GM19438 (cell line): ENCODE measurements around the gene FOXP1.

Experiments used
- ATAC-seq: cut with Tn5 transposase; IDR thresholded peaks from one replicate; pipeline ENCODE4 v1.9.1; 2021; ENCODE audit warnings: low read depth; ENCODE audit not compliant: unreplicated experiment

The FOXP1 gene

DNA sequence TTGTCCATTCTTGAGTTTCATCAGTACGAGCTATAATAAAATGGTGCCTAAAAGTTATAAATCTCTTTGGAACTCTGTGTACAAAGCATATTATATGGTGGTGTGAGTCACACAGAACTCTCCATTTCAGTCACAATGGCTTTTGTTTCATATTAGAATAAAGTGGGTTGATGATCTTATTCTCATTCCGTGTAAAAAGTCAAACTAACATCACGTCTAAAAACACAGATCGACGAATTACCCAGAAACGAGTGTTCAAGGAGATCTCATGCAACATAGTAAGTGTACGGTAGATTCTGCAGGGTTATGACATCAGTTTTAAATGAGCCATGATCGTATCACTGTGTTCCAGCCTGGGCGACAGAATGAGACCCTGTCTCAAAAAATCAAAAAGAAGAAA, 122.4 kb downstream of the FOXP1 start:
- ATAC-seq: no peak

DNA sequence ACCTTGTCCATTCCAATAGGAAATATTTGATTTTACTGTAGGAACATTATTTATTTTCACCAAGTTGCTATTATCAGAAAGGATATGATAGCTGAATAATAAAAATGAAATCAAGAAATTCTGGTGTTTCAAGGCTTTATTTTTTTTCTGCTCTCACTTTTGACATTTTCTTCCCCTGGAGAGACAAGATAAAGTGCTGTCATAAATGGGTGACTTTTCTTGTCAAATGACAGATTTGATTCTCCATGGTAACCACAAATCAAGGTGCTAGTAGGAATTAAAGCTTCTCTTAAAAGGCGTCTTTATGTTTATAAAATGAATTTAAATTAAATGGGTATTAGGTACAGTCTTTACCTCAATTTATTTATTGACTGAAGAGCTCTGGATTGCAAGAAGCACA, 124.6 kb downstream of the FOXP1 start:
- ATAC-seq: no peak

DNA sequence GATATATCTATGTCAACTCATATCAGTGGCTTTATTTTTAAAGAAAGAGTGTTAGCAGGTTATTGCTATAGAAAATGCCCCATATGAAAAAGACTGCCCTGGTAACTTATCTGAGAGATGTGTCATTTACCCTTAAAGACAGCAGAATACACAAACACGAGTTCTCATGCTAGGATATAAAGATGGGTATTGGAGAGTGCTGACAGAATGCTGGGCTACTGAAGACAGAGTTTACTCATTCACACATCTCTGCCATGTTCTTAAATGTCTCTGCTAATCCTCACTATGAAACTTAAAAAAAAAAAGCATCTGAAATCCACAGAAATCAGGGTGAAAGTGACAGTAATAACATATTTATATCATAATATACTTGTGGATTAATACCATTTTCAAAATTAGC, 126.7 kb downstream of the FOXP1 start:
- no peak for ATAC-seq

DNA sequence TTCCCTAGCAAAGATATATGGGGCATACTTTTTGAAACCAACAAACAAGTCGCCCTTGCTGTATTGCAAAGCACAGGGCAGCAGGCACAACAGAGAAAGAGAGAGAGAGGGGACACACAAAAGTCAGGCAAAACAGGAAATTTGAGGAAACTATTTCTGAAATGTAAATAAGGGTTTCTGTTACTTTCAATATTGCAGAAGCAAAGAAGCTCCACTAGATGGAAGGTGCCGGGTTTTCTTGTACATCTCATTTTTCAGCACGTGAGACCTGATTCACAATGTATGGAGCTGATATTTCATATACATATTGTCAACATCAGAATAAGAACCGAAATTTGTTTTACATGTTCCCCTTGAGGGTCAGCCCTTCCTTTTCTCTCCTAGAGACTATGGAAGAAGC, 127.4 kb downstream of the FOXP1 start:
- ATAC-seq: no peak

DNA sequence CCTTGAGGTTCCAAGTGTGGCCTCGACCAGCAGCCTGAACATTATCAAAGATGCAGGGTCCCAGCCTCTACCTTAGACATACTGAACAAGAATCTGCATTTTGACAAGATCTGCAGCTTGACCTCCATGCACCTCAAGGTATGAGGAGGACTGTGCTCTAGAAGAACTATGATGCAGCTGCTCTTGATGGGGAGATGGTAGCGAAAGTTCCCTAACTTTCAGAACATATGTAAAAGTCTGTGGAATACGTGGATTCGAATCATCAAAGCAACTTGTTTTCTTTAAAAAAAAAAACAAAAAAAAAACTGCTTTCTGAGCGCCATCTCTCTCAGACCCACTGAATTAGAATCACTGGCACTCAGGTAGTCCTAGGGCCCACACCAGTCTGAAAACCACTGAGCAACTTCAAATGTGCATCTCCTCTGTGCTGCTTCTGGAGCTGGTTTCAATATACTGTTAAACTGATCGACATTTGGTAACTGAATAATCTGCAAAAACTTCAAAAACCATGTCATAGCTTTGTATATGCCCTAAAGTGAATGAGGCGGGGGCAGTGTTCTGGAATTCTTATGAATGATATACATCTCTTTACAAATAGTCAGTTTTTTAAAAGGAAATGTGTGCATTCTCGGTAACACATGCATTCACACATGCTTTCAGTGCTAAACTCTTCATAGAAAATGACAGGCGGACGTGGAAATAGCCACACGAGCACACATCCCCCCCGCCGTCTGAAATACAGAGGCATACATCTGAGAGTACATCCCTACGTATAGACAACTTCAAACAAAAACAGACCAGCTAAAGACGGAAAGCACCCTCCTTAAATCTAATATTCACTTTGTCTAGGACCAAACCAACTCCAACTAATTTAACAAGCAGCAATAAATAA, 128.8 kb downstream of the FOXP1 start:
- no peak for ATAC-seq

DNA sequence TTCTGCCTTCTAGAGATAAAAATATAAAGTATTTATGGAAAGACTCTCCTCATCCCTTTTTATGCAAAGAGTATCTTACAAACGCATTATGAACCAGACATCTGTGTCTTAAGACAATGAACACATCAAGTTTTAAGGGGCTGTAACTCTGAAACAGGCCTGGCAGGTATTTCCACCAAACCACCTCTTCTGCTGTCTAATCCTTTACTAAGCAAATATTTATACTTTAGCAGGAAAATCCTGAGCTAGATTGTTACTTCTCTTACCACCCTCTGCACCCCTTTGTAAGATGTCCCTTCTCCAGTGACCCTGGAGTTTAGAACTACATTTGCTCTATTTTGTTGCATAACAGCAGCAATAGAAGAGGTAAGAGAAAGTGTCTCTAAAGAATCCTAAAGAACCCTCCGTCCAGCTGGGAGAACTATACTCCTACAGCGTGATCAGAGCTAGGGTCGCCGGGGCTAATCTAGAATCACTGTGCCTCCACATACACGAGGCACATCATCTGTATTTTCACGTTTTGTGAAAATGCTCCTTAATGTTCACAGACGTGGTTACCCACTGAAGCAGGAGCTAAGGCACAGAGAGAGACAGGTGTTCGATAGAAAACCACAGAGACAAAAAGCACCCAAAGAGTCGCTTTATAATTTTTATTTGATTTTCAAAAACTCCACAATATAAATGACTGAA, 129.6 kb downstream of the FOXP1 start:
- ATAC-seq: no peak

DNA sequence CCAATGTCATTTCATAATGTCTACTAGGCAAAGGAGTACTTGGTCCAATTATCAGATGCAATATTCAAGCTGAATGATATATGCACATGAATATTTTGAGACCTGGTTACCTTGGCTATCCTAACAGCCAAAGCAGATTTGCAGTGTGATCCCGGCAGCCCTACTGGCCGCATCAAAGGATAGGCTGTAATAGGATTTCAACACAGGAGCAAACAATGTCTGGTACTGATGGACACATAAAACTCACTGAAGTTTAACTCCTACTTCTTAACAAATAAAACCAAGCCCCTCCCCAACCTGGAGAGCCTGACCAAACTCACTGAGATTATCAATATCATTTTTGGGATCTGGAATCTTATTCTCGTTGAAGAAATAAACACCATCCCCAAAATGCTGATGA, 130.2 kb downstream of the FOXP1 start:
- ATAC-seq: no peak

DNA sequence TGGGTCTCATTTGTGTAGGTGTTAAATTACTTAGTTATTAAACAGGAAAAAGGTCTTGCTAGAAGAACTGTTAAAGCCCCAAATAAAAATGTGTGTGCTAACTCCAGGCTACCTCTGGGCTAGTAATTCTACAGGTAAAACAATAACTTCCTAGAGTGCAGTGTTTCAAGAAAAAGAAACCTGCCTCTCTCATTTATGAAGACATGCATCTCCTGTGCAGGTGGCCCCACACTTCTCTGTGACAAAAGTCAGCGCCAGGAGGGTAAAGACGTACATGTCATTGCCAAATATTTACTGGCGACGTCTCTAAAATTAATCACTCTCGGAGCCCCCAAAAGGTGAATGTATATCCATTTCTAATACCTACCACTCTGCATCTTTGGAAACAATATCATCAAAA, 131.7 kb downstream of the FOXP1 start:
- no peak for ATAC-seq

DNA sequence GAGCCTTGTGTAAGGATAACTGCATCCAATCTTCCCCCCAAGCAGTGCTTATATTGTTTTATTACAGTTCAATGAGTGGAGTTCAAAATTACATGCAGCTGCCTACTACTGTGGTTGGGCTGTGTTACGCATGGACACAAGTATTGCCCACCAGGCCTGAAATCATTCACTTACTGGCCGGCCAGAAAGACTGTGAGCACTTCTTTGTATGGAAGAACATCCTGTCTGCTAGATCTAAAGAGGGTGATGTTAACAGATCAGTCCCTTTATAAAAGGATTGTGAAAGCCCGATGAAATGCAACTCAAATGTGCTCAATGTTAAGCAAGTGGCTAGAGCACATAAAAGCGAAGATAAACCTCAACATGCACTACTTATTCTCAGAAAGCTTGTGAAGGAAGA, 132.5 kb downstream of the FOXP1 start:
- no peak for ATAC-seq

DNA sequence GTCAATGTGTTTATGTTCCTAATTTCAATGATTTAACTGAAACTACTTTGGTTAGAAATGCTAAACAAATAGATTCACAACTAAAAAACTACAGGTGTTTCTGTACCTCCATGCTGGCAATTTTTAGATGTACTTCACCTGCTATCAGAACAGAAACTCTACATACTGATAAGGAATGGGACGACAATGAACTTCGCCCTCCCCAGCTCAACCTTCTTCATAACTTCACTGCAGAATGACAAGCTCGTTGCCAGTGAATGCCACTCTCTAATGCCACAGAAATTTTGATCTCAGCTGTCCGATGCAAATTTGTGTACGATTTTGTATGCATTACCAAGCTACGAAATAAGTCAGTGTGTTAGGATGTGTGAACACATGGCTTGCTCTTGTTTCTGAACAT, 133.4 kb downstream of the FOXP1 start:
- ATAC-seq: no peak

DNA sequence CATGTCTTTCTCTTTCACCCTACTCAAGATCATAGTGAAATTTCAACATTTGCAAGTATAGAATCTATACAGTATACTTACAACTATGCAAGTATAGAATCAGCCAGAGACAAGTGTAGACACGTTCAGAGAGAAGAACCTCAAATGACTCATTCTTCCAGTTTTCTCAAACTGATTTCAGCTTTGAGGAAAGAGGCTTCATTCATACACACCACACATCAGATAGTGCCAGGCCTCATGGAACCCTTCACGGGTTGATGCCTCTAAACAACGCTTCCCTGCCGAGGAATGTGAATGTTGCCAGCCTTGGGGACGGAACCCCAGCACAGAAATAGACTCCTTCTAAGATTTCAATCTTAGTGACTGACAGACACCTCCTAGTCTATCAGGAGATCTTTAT, 135.7 kb downstream of the FOXP1 start:
- ATAC-seq: no peak

DNA sequence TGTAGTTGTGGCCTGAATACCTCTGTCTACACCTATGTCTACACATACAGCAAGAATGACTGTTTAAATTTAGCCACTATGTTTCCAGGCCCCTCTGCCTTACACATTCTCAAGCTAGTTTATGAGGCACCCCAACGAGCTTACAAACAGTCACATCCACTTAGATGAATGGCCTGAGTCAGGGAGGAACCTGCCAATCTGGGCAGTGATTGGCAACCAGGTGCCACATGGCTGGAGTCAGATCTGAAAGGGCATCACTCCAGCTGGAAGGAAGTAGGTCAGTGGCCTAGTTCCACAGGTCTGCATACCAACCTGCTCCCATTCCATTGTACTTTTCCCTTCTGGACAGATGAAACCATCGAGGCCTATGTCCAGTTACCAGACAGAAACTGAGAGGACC, 136.3 kb downstream of the FOXP1 start:
- ATAC-seq: no peak

DNA sequence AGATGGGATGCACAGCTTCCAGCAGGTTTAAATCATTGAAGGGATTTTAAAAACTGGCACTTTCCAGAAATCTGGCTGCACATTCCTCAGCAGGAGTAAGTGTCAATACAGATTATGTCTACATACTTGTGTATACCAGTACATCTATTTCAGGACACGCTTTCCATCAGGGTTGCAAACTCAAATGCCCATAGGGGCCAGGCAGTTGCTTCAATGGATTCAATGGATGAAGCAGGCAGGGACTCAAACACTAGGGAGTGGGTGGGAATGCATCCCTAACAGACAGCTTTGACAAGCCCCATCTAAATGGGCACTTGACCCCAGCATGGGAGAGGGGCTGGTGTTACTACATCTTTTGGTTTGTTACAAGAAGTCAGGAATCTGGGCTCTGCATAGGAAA, 136.8 kb downstream of the FOXP1 start:
- ATAC-seq: no peak

DNA sequence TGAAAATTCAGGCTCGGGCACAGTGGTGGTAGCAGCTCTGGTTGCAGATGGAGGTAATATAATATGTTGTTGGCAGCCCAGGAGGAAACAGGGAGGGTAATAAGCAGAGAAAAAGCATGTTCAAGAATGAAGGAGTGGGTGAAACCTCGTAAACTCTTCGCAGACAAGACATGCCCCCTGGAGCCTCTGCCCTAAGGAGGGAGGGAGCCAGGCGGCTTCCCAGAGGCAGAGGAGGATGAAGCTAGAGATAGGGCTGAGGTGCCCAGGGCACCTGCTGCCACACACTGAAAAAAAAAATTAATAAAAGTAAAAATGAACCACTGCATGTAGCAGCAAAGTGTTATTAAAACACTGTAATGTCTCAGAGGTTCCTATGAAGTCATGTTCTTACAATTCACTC, 137.3 kb downstream of the FOXP1 start:
- no peak for ATAC-seq

DNA sequence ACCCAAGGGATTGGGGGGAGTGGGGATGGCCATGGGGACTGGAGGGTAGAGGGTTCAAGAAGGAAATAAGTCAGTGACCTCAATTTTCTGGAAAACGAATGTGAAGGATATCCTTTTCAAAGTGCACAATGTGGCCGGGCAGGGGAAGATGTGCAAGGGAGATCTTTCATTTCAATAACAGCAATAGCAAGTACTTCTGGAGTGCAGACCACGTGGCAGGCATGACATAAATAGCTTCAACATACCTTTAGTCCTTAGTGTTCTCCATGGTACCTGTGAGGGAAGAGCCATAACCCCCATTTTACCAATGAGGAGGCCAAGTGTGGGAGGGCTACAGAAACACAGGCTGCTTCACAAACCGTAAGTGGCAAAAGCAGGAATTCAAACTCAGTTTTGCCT, 138.7 kb downstream of the FOXP1 start:
- no peak for ATAC-seq

DNA sequence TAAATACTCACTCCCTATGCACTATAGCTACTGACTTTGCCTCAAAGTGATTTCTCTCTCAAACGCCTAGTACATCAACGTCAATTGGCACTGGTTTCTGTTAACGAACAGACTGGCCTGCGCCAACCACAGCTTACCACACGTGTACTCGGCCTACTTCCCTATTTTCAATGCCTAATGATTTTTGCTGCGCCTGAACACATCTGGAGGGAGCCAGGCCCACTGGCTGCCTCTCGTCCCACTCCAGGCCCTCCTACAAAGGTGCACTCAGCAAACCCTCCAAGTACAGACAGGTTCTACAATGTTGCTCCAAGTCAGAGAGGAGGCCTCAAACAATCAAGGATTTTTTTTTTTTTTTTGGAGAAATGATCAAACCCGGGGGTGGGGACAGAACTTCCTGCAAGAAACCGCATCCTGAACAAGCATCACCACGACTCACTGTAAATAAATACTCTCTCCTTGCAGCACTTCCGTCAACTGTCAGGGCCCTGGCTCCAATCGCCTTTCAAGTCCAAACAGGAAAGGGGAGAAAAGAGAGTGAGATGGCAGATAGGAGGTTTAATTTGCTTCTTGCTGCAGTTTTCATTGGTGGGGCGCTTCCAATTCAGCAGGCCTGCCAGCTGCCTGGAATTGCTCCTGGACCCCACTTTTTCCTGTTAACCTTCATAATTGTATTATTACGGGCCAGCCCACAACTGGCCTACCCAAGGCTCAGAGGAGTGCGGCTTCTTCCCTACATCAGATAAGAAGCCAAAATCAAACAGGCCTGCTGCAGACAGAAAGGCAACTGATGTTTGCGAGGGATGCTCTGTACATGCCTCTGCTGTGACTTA, 139.3 kb downstream of the FOXP1 start:
- ATAC-seq: peak; percentile 89

DNA sequence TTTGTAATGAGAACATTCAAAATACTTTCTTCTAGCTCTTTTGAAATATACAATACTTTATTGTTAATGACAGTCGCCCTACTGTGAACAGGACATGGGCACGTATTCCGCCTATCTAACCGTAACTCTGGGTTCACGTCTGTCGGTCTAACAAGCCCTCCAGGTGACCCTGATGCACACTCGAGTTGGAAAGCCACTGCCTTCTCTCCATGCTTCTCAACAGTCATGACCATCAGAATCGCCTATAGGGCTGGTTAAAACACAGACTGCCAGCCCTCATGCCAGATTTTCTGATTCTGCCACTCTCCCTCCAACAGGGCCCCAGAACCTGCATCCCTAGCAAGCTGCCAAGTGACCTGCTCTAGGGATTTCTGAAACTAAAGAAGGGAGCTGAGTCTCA, 140.2 kb downstream of the FOXP1 start:
- no peak for ATAC-seq

DNA sequence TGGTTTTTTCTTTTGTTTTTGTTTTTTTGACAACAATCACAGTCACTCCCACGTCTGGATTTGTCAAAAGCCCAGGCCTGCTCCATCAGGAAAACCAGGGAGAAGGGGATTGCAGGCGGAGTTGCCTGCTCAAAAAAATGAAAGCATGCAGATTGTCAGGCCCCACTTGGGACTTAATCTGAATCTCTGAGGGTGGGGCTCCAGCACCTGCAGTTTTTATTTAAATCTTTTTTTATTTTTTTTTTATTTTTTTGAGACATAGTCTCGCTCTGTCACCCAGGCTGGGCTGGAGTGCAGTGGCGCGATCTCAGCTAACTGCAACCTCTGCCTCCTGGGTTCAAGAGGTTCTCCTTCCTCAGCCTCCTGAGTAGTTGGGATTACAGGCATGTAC, 140.9 kb downstream of the FOXP1 start:
- no peak for ATAC-seq

DNA sequence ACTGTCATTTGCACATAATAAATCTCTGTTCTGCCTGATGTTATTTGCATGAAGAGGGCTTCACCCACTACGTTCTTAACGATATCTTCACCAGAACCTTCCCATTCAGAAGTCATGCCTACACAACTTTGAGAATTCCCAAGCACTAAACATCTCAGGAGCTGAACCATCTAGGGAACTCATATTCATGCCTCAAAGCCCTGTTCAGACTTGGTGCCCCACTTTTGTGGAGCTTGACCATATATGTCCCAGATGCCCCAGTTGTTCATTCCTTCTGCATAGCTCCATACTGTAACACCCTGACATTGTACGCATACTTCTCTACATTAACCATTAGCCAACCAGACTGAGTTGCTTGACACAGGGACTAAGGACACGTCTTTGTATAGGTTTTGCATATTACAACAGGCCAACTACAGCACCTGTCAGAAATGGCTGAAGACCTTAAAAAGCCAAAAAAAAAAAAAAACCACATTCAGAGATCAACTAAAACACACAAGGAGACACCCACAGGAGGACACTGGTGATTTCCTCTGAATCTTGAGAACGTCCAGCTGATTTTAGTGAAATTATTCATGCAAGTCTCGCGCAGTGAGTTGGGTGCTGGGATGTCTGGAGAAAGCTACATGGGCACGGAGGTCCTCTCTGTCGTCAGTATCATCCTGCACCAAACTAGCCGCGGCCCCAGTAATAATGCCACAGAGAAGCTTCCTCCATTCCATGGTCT, 141.4 kb downstream of the FOXP1 start:
- ATAC-seq: no peak

DNA sequence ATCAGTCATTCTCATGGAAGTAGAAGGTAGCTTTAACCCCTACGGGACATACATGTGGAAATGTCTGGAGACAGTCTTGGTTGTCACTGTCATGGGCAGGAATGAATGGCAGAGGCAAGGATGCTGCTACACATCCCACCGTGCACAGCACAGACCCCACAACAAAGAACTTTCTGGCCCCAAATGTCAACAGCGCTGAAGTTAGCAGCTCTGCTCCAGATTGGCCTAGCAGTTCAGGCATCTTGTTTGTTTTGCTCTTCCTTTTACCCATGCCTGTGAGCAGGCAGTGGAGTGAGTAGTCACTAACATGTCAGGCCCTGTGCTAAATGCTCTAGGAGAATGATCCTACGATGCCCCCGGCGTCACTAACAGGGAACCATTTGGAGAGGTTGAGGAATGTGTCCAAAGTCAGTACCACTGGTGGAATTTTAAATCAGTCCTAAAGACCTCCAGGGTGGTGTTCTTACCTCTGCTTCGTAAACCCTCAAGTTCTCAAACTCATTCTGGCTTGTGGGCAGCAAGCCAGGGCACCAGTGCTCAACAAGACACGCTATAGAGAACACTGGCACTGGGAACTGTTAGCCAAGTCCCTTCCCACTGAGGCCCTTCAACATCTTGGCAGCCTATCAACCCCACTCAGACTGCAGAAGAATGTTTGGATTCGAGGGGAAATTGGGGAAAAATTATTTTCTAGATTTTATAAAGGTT, 142.2 kb downstream of the FOXP1 start:
- ATAC-seq: no peak
